HEK293T (cell line): ENCODE measurements around the gene PARVB.

Experiments used
- CTCF ChIA-PET: fragments of 350-600 bp; formaldehyde crosslinking; extraction: SDS; loops from one replicate; lab custom pipeline; 2021; ENCODE audit warnings: antibody characterized with exemption, inconsistent platforms; lab: Yijun Ruan, JAX
- POLR2A ChIA-PET: fragments of 350-600 bp; formaldehyde crosslinking; extraction: SDS; loops from one replicate; lab custom pipeline; 2020; ENCODE audit warnings: antibody characterized with exemption, inconsistent platforms; lab: Yijun Ruan, JAX
- DNase-seq: peaks from one replicate; pipeline ENCODE4 v3.0.0; 2012; ENCODE audit warnings: mixed read lengths; ENCODE audit errors: extremely low spot score
- ARNT ChIP-seq: fragments of 450-650 bp; IDR thresholded peaks from 2 replicates; pipeline ENCODE4 v1.6.1; 2017; ENCODE audit warnings: mild to moderate bottlenecking
- BHLHE40 ChIP-seq: fragments of 450-650 bp; IDR thresholded peaks from 2 replicates; pipeline ENCODE4 v1.6.1; 2016; ENCODE audit warnings: mild to moderate bottlenecking, moderate library complexity, borderline replicate concordance
- CTBP1 ChIP-seq: fragments of 450-650 bp; IDR thresholded peaks from 2 replicates; pipeline ENCODE4 v1.6.1; 2016; ENCODE audit warnings: borderline replicate concordance
- ELF4 ChIP-seq: fragments of 450-650 bp; IDR thresholded peaks from 2 replicates; pipeline ENCODE4 v1.6.1; 2017; ENCODE audit warnings: antibody characterized with exemption
- FOXA1 ChIP-seq: fragments of 450-650 bp; IDR thresholded peaks from 2 replicates; pipeline ENCODE4 v1.6.1; 2016; ENCODE audit warnings: mild to moderate bottlenecking
- FOXK2 ChIP-seq: fragments of 450-650 bp; IDR thresholded peaks from 2 replicates; pipeline ENCODE4 v1.6.1; 2016; ENCODE audit warnings: mild to moderate bottlenecking
- FOXM1 ChIP-seq: fragments of 450-650 bp; IDR thresholded peaks from 2 replicates; pipeline ENCODE4 v1.6.1; 2017; ENCODE audit warnings: mild to moderate bottlenecking, borderline replicate concordance
- HDGF ChIP-seq: fragments of 450-650 bp; IDR thresholded peaks from 2 replicates; pipeline ENCODE4 v1.6.1; 2017; ENCODE audit warnings: antibody characterized with exemption, borderline replicate concordance
- L3MBTL2 ChIP-seq: fragments of 450-650 bp; conservative IDR thresholded peaks from 2 replicates; pipeline ENCODE4 v1.6.1; 2016; ENCODE audit warnings: mild to moderate bottlenecking
- LEF1 ChIP-seq: fragments of 450-650 bp; IDR thresholded peaks from 2 replicates; pipeline ENCODE4 v1.6.1; 2017; ENCODE audit warnings: mild to moderate bottlenecking, borderline replicate concordance
- NFRKB ChIP-seq: fragments of 450-650 bp; IDR thresholded peaks from 2 replicates; pipeline ENCODE4 v1.6.1; 2016; ENCODE audit warnings: mild to moderate bottlenecking, moderate library complexity
- PKNOX1 ChIP-seq: fragments of 450-650 bp; IDR thresholded peaks from 2 replicates; pipeline ENCODE4 v1.6.1; 2016
- SP1 ChIP-seq: fragments of 450-650 bp; IDR thresholded peaks from 2 replicates; pipeline ENCODE4 v1.6.1; 2017
- SUZ12 ChIP-seq: fragments of 450-650 bp; IDR thresholded peaks from 2 replicates; pipeline ENCODE4 v1.6.1; 2016; ENCODE audit warnings: mild to moderate bottlenecking
- TARDBP ChIP-seq: fragments of 450-650 bp; IDR thresholded peaks from 2 replicates; pipeline ENCODE4 v1.6.1; 2016
- ZNF384 ChIP-seq: fragments of 450-650 bp; IDR thresholded peaks from 2 replicates; pipeline ENCODE4 v1.6.1; 2016

The PARVB gene

GRCh38 chr22:44164031-44164430 lies 139.9 kb downstream of the PARVB start:
- no peak for DNase-seq
- TF ChIP-seq PKNOX1 (no peak), ELF4 (no peak), NFRKB (no peak), SP1 (no peak), HDGF (no peak), CTBP1 (no peak), FOXK2 (no peak), LEF1 (no peak), ZNF384 (no peak), BHLHE40 (no peak), SUZ12 (no peak)
- CTCF ChIA-PET: no interaction called here
- POLR2A ChIA-PET: no interaction called here

GRCh38 chr22:44165286-44165874 lies 141.3 kb downstream of the PARVB start:
- ChIA-PET POLR2A (no interaction called here), CTCF (interaction anchor here (0.6 kb wide), 1 partner anchor 221 kb away, joined by 3 read pairs; no protein-coding TSS in a partner anchor)
- no peak for DNase-seq
- TF ChIP-seq FOXM1: no peak
- no peak for TF ChIP-seq SUZ12
- TF ChIP-seq NFRKB: no peak
- TF ChIP-seq SP1: no peak
- no peak for TF ChIP-seq HDGF
- TF ChIP-seq ZNF384: no peak
- no peak for TF ChIP-seq LEF1
- no peak for TF ChIP-seq ELF4
- TF ChIP-seq ARNT: no peak
- no peak for TF ChIP-seq L3MBTL2
- no peak for TF ChIP-seq FOXA1
- TF ChIP-seq BHLHE40: no peak
- TF ChIP-seq CTBP1: no peak
- TF ChIP-seq PKNOX1: no peak
- no peak for TF ChIP-seq FOXK2

GRCh38 chr22:44166498-44167276 lies 142.6 kb downstream of the PARVB start:
- DNase-seq: no peak
- CTCF ChIA-PET: interaction anchor here (0.6 kb wide), 1 partner anchor 79 kb away, joined by 3 read pairs; no protein-coding TSS in a partner anchor
- TF ChIP-seq FOXM1 (no peak), CTBP1 (no peak), SP1 (no peak), ELF4 (no peak), SUZ12 (no peak), FOXA1 (no peak), ZNF384 (no peak), PKNOX1 (no peak), ARNT (no peak), NFRKB (no peak), TARDBP (no peak)
- POLR2A ChIA-PET: no interaction called here

- no peak for TF ChIP-seq PKNOX1
- no peak for DNase-seq
- ChIA-PET CTCF (interaction anchor here (0.6 kb wide), 2 partner anchors 80 to 153 kb away, joined by 3 to 7 read pairs; no protein-coding TSS in a partner anchor), POLR2A (no interaction called here)
These were observed 143.4 kb downstream of the PARVB start for GRCh38 chr22:44167501-44167900.

- DNase-seq: no peak
- TF ChIP-seq SUZ12: no peak
- TF ChIP-seq ZNF384: no peak
- no peak for TF ChIP-seq L3MBTL2
- TF ChIP-seq FOXK2: no peak
- no peak for TF ChIP-seq BHLHE40
- no peak for TF ChIP-seq LEF1
- no peak for TF ChIP-seq ARNT
- no peak for TF ChIP-seq CTBP1
- TF ChIP-seq TARDBP: no peak
- no peak for TF ChIP-seq NFRKB
- no peak for TF ChIP-seq HDGF
- no peak for TF ChIP-seq FOXA1
- no peak for TF ChIP-seq FOXM1
- TF ChIP-seq PKNOX1: no peak
- TF ChIP-seq SP1: no peak
- ChIA-PET POLR2A (no interaction called here), CTCF (no interaction called here)
These were observed 144.1 kb downstream of the PARVB start for GRCh38 chr22:44168206-44168605.
